Gastroesophageal sphincter (tissue), 4 donors: Measurements from ENCODE around the gene SFMBT2. TPM values are rescaled to one million over a fixed set of nuclear protein-coding genes. Genes with fewer than 3 reads are reported as not detected.

Experiments used
- ATAC-seq: fragments of 150-250 bp; one replicate; pipeline ENCODE4 v1.9.1; 2016; ENCODE audit warnings: mild to moderate bottlenecking, moderate library complexity
- H3K27ac ChIP-seq, 4 donors: fragments of 200-600 bp; sonication (generic) in 3 of 4; 1 replicate in 3 of 4; 2 replicates in 1 of 4; pipeline ENCODE4 v1.5.1; 2016 to 2019
- H3K27me3 ChIP-seq: fragments of 200-600 bp; sonication (generic); one replicate; pipeline ENCODE4 v1.5.1; 2019
- H3K36me3 ChIP-seq, 2 donors: fragments of 200-600 bp; sonication (generic); one replicate each; pipeline ENCODE4 v1.5.1; 2019; ENCODE audit warnings: control low read depth in 1 of 2
- H3K4me1 ChIP-seq, 3 donors: fragments of 200-600 bp; sonication (generic); 1 replicate in 2 of 3; 2 replicates in 1 of 3; pipeline ENCODE4 v1.5.1; 2016 to 2019; ENCODE audit warnings: control low read depth in 2 of 3
- H3K4me3 ChIP-seq, 2 donors: fragments of 200-600 bp; sonication (generic); one replicate each; pipeline ENCODE4 v1.5.1; 2019; ENCODE audit warnings: mild to moderate bottlenecking in 1 of 2, moderate library complexity in 1 of 2
- H3K9me3 ChIP-seq, 3 donors: fragments of 200-600 bp; sonication (generic); one replicate each; pipeline ENCODE4 v1.5.1; 2017 to 2019; ENCODE audit warnings: control low read depth in 2 of 3
- CTCF ChIP-seq, 4 experiments: fragments of 200-600 bp in 2 of 4; fragments of 450-650 bp in 2 of 4; sonication (generic) in 1 of 4; IDR thresholded peaks; one replicate each; pipeline ENCODE4 v1.5.1; 2017 to 2019; ENCODE audit warnings: antibody characterized with exemption in 4 of 4, mild to moderate bottlenecking in 2 of 4, moderate library complexity in 2 of 4
- EP300 ChIP-seq: sonication (generic); formaldehyde crosslinking; IDR thresholded peaks from one replicate; pipeline ENCODE4 v1.6.1; 2017; ENCODE audit warnings: antibody characterized with exemption, mild to moderate bottlenecking
- POLR2A ChIP-seq, 2 donors: fragments of 450-650 bp; IDR thresholded peaks; one replicate each; pipeline ENCODE4 v1.6.1; 2017; ENCODE audit warnings: antibody characterized with exemption in 2 of 2, mild to moderate bottlenecking in 2 of 2, moderate library complexity in 1 of 2
- POLR2AphosphoS5 ChIP-seq: sonication (generic); formaldehyde crosslinking; IDR thresholded peaks from one replicate; pipeline ENCODE4 v1.6.1; 2017; ENCODE audit warnings: antibody characterized with exemption
- WGBS, 2 donors: methylation state at CpG; one replicate each; pipeline ENCODE4 v1.1.5; 2018; ENCODE audit warnings: low coverage in 1 of 2; 5-methylcytosine and 5-hydroxymethylcytosine counted together
- total RNA-seq, 4 donors: library from RNA; depleted of rRNA; stranded (reverse); fragments of >200 nt; gene quantifications; one replicate each; pipeline ENCODE4 v1.1.0, GENCODE V29; 2016

The SFMBT2 gene
- total RNA-seq, 4 donors from 2014 or later: 6.9 to 14.3 (median 11.4) TPM

GRCh38 chr10:7134448-7134847, 276.4 kb downstream of the SFMBT2 start:
- Histone ChIP-seq H3K36me3 (no peaks in the 10 kb centered on the region), H3K4me1 (no peaks in the 10 kb centered on the region), H3K9me3 (peaks cover 0 to 7% (median 0%) of the 10 kb centered on the region in 3 donors), H3K27ac (no peak overlapping the region), H3K27me3 (peaks cover 17% of the 10 kb centered on the region), H3K4me3 (no peak overlapping the region)
- no peak for ATAC-seq
- no peak for TF ChIP-seq POLR2AphosphoS5
- no peak for TF ChIP-seq CTCF (IDR thresholded peaks at IDR 0.05)
- no peak for TF ChIP-seq EP300
- no peak for TF ChIP-seq POLR2A (IDR thresholded peaks at IDR 0.05)
- WGBS, 2 donors: 80% methylated on average over 1 of the region's 1 CpG; no CpG with 5 or more reads in 1 of the 2 donors

GRCh38 chr10:7133958-7134357, 276.9 kb downstream of the SFMBT2 start:
- TF ChIP-seq POLR2A (IDR thresholded peaks at IDR 0.05): no peak
- TF ChIP-seq EP300: no peak
- no peak for TF ChIP-seq CTCF (IDR thresholded peaks at IDR 0.05)
- TF ChIP-seq POLR2AphosphoS5: no peak
- H3K9me3 ChIP-seq: peaks cover 0 to 8% (median 0%) of the 10 kb centered on the region in 3 donors
- no peak for ATAC-seq

GRCh38 chr10:7133278-7133677, 277.6 kb downstream of the SFMBT2 start:
- no peak overlapping the region for H3K4me3 ChIP-seq
- no peaks in the 10 kb centered on the region for H3K36me3 ChIP-seq
- H3K9me3 ChIP-seq: peaks cover 0 to 12% (median 0%) of the 10 kb centered on the region in 3 donors
- no peak for TF ChIP-seq POLR2AphosphoS5
- no peak for TF ChIP-seq EP300
- no peak for TF ChIP-seq CTCF (IDR thresholded peaks at IDR 0.05)
- no peak for TF ChIP-seq POLR2A (IDR thresholded peaks at IDR 0.05)
- no peaks in the 10 kb centered on the region for H3K4me1 ChIP-seq
- no peak overlapping the region for H3K27ac ChIP-seq
- 60 to 82% methylated on average over 2 to 11 of the region's 11 CpGs for WGBS, 2 donors
- H3K27me3 ChIP-seq: peaks cover 17% of the 10 kb centered on the region
- ATAC-seq: no peak

More at GRCh38 chr10:7133958-7134357, 276.9 kb downstream of the SFMBT2 start:
- Histone ChIP-seq H3K4me1 (no peaks in the 10 kb centered on the region), H3K4me3 (no peak overlapping the region), H3K27ac (no peak overlapping the region), H3K36me3 (no peaks in the 10 kb centered on the region), H3K27me3 (peaks cover 17% of the 10 kb centered on the region)
- WGBS, 2 donors: 89 to 93% methylated on average over 4 to 6 of the region's 6 CpGs

- 73 to 86% methylated on average over 2 to 4 of the region's 11 CpGs for WGBS, 2 donors
- Histone ChIP-seq H3K27ac (no peak overlapping the region), H3K4me3 (no peak overlapping the region), H3K9me3 (peaks cover 0 to 12% (median 0%) of the 10 kb centered on the region in 3 donors), H3K36me3 (no peaks in the 10 kb centered on the region), H3K27me3 (peaks cover 17% of the 10 kb centered on the region), H3K4me1 (no peaks in the 10 kb centered on the region)
- ATAC-seq: no peak
- TF ChIP-seq CTCF (IDR thresholded peaks at IDR 0.05): no peak
- no peak for TF ChIP-seq EP300
- TF ChIP-seq POLR2A (IDR thresholded peaks at IDR 0.05): no peak
- TF ChIP-seq POLR2AphosphoS5: no peak
These were observed 280.5 kb downstream of the SFMBT2 start for GRCh38 chr10:7130191-7130911.

- no peaks in the 10 kb centered on the region for H3K36me3 ChIP-seq
- no peak for ATAC-seq
- no peaks in the 10 kb centered on the region for H3K4me1 ChIP-seq
- no peak overlapping the region for H3K4me3 ChIP-seq
- no peak for TF ChIP-seq CTCF (IDR thresholded peaks at IDR 0.05)
- TF ChIP-seq EP300: no peak
- no peak for TF ChIP-seq POLR2A (IDR thresholded peaks at IDR 0.05)
- TF ChIP-seq POLR2AphosphoS5: no peak
- H3K27me3 ChIP-seq: no peaks in the 10 kb centered on the region
- WGBS, 2 donors: 42 to 43% methylated on average over 6 of the region's 6 CpGs
- no peak overlapping the region for H3K27ac ChIP-seq
- H3K9me3 ChIP-seq: peaks cover 0 to 2% (median 0%) of the 10 kb centered on the region in 3 donors
These were observed 287.1 kb downstream of the SFMBT2 start for GRCh38 chr10:7123774-7124173.
